ENCODE measurements around the gene NMUR1.

NMUR1 gene

GRCh38 chr2:231542136-231542535 lies 11.9 kb upstream of the NMUR1 start (continued):
- TF ChIP-seq ZNF324 (tag by site-specific recombination; IDR thresholded peaks at IDR 0.05): no peak

GRCh38 chr2:231541645-231542044 lies 11.4 kb upstream of the NMUR1 start:
- H3K9me3 ChIP-seq (ENCODE audit: control insufficient read depth, insufficient read depth, low read depth, low read length): no peaks in the 10 kb centered on the region
- no peaks in the 10 kb centered on the region for H3K36me3 ChIP-seq (ENCODE audit: control insufficient read depth in 2 of 2, insufficient read depth in 1 of 2, low read length in 2 of 2)
- no peak overlapping the region for H3K27ac ChIP-seq (ENCODE audit: extremely low read depth, low read depth, low read length)
- H3K4me3 ChIP-seq (ENCODE audit: low read depth, low read length): no peak overlapping the region
- POLR2A ChIA-PET: no interaction called here
- no peaks in the 10 kb centered on the region for H3K4me1 ChIP-seq (ENCODE audit: control insufficient read depth, insufficient read depth, low read length)
- CTCF ChIA-PET: interaction anchor here (0.7 to 1.1 kb wide), 6 partner anchors 11 to 1661 kb away, joined by 3 to 5 read pairs (median 4); partner anchors contain the start of gene NMUR1
- TF ChIP-seq ZNF223 (tag by site-specific recombination; IDR thresholded peaks at IDR 0.05): no peak
- TF ChIP-seq YY1 (tag by site-specific recombination; IDR thresholded peaks at IDR 0.05): no peak
- TF ChIP-seq ZBTB1 (tag by site-specific recombination; IDR thresholded peaks at IDR 0.05): no peak
- no peak for TF ChIP-seq ZSCAN23 (tag by site-specific recombination; IDR thresholded peaks at IDR 0.05)
- TF ChIP-seq ZFP37 (tag by site-specific recombination; IDR thresholded peaks at IDR 0.05): no peak
- no peak for TF ChIP-seq ZBTB8A (tag by site-specific recombination; IDR thresholded peaks at IDR 0.05)
- no peak for TF ChIP-seq KLF17 (tag by site-specific recombination; IDR thresholded peaks at IDR 0.05)
- TF ChIP-seq ZBTB10 (tag by site-specific recombination; IDR thresholded peaks at IDR 0.05): no peak
- no peak for TF ChIP-seq GLIS2 (tag by site-specific recombination; IDR thresholded peaks at IDR 0.05)
- no peak for TF ChIP-seq ZNF280D (tag by site-specific recombination; IDR thresholded peaks at IDR 0.05)
- TF ChIP-seq, protein P1, sequence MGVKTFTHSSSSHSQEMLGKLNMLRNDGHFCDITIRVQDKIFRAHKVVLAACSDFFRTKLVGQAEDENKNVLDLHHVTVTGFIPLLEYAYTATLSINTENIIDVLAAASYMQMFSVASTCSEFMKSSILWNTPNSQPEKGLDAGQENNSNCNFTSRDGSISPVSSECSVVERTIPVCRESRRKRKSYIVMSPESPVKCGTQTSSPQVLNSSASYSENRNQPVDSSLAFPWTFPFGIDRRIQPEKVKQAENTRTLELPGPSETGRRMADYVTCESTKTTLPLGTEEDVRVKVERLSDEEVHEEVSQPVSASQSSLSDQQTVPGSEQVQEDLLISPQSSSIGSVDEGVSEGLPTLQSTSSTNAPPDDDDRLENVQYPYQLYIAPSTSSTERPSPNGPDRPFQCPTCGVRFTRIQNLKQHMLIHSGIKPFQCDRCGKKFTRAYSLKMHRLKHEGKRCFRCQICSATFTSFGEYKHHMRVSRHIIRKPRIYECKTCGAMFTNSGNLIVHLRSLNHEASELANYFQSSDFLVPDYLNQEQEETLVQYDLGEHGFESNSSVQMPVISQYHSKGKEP (tag by site-specific recombination; IDR thresholded peaks at IDR 0.05): no peak
- TF ChIP-seq MZF1 (tag by site-specific recombination; IDR thresholded peaks at IDR 0.05; ENCODE audit: borderline replicate concordance): no peak
- no peak for TF ChIP-seq ZNF555 (tag by site-specific recombination; conservative IDR thresholded peaks at IDR 0.05)
- TF ChIP-seq, protein P2, sequence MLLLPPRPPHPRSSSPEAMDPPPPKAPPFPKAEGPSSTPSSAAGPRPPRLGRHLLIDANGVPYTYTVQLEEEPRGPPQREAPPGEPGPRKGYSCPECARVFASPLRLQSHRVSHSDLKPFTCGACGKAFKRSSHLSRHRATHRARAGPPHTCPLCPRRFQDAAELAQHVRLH (tag by site-specific recombination; IDR thresholded peaks at IDR 0.05): no peak
- no peak for TF ChIP-seq ZNF266 (tag by site-specific recombination; IDR thresholded peaks at IDR 0.05; ENCODE audit: low read depth)
- no peak for TF ChIP-seq ZNF426 (tag by site-specific recombination; IDR thresholded peaks at IDR 0.05)
- TF ChIP-seq TCF7L2 (IDR thresholded peaks at IDR 0.05; ENCODE audit: borderline replicate concordance, low read depth, low read length): no peak
